NCI-H2107 treated with DMSO at 0.1 percent for 48 hours (cell line): ENCODE results near the gene UBR3.
"Not testable (repeated sequence)": the region's sequence is repeated elsewhere in the genome, so short reads cannot be mapped to it uniquely, and the experiment has no call there.

Experiments used
- DNase-seq: peaks from one replicate; lab custom pipeline; 2025; ENCODE audit not compliant: unreplicated experiment; lab: John Stamatoyannopoulos, UW

Gene UBR3

GRCh38 chr2:170098626-170099312 is 271.5 kb downstream of the UBR3 start:
- no peak for DNase-seq

- DNase-seq: no peak
Observed at GRCh38 chr2:170101789-170102188, 274.5 kb downstream of the UBR3 start.

- DNase-seq: no peak
Observed at GRCh38 chr2:170106102-170106840, 279.0 kb downstream of the UBR3 start.

- no peak for DNase-seq
Observed at GRCh38 chr2:170113168-170113894, 286.1 kb downstream of the UBR3 start.

GRCh38 chr2:170115501-170116229 is 288.4 kb downstream of the UBR3 start:
- DNase-seq: no peak

GRCh38 chr2:170118641-170119040 is 291.4 kb downstream of the UBR3 start:
- DNase-seq: no peak

- not testable (repeated sequence) for DNase-seq
Observed at GRCh38 chr2:170119326-170119725, 292.1 kb downstream of the UBR3 start.

GRCh38 chr2:170121689-170122088 is 294.4 kb downstream of the UBR3 start:
- no peak for DNase-seq

GRCh38 chr2:170122883-170123547 is 295.8 kb downstream of the UBR3 start:
- no peak for DNase-seq

GRCh38 chr2:170123593-170123992 is 296.3 kb downstream of the UBR3 start:
- DNase-seq: no peak

- DNase-seq: not testable (repeated sequence)
Observed at GRCh38 chr2:170126138-170126728, 299.0 kb downstream of the UBR3 start.
